GM20431 (cell line): Measurements from ENCODE around the gene TGFB2.

Source experiments
- in situ Hi-C: fragments of 300-500 bp; cut with MseI, MboI; formaldehyde crosslinking; loops from one replicate; pipeline ENCODE4 v1.15.0; 2020; ENCODE audit warnings: low sequenced_read_pairs; ENCODE audit not compliant: unreplicated experiment

Gene TGFB2

DNA sequence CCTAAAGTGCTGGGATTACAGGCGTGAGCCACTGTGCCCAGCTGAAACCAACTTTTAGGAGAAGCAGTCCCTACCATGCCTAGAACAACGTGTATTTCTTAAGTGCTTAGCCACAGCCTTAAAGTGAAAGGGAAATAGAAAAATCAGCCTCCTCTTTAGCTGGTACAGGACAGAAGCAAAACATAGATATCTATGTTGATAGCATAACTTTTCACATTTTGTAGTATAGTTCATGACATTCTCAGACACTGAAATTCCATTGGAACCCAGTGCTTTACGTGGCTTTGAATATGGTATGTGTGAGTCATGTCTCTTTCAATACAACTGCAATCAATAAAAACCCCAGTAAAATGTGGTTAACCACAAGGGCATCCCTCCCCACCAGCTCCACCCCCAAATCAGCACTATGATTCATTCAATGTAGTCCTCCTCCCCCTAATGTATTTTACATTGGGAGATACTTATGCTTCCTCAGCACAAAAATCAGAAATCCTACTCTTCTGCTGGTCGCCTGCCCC lies 32.1 kb downstream of the TGFB2 start:
- in situ Hi-C loops = no loop called here

DNA sequence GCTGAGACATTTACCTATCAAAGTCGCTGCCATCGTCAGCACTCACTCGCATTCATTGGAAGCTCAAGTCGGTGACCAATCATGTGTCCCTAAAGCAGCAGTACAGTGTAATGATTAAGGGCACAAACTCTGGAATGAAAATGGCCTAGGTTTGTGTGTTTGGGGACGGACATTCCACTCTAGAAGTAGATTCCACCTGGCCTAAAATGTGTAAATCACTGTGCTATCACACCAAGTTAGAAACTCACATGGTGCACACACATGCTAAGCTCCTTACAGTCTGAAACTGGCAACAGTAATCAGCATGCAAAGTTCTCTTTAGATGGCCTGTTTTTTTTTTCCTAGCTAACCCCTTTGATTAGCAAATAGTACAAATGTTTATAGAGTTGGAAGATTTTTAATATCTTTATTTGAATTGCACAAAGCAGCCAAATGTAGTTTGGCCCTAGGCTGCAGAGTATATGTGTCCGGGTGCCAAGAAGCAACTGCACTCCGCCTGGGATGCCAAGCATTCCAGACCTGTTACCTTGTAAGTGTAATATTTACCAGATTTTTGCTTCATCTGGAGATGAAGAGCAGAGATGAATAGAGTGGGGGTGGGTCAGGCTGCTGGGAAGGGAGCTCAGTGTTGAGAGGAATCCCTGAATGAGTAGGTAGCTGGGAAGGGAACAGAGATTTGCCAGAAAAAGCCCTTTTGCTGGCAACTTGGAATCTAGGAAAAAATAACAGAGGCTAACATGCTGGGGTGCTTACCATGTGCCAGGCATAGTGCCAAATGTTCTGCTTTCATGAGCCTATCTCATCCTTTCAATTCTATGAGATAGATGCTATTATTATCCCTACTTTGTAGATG lies 35.2 kb downstream of the TGFB2 start:
- in situ Hi-C loops = no loop called here

DNA sequence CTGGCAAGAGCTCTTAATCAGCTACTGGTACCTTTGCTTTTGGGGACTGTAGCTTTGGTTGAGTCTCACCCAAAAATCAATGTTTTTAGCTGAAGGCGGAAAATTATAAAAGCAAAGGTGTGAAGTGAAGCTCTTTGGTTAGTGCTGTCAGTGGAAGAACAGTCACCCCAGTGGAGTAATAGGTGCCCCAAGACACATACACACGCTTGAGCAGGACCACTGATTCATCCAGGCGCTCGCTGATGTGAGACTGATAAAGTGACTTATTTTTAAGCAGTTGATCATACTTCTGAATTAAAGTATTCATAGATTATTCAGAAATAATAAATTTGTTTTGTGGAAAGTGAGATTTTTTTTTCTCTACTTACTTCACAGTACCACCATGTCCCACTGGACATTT lies 37.1 kb downstream of the TGFB2 start:
- in situ Hi-C loops = no loop called here

DNA sequence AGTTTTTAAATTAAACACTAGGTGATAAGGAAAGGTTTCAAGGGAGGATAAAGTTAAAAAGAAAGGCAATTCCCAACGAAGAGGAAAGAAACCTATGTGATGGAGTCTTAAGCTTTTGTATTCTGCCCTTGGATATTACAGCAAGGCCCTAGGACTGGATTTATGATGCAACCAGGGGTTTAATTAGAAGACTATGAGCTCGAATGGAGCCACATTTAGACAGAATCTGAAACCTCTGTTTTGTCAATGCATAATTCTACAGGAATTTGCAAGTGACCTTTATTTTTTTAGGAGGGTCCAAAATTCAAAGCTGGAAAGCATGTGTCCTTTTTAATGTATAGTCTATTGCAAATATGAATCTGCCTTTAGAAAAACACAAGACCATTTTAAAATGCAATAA lies 37.9 kb downstream of the TGFB2 start:
- in situ Hi-C loops = no loop called here

DNA sequence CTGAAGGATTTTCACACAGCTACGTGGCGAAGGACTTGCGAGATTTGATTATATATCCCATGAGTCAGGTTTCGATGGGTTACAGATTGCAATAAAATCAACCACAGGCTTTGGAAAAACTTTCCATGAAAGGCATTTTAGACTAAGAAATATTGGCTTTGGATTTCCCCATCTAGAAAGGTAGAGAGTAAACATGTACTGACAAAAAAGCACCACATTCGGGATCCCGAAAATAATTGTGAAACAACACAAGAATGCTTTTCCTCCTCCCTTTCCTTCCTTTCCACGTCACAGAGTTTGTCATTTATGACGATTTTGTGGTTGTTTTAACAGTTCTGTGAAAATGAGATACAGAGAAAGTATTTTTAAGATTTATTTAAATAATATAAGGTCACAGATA lies 38.5 kb downstream of the TGFB2 start:
- in situ Hi-C loops = no loop called here

DNA sequence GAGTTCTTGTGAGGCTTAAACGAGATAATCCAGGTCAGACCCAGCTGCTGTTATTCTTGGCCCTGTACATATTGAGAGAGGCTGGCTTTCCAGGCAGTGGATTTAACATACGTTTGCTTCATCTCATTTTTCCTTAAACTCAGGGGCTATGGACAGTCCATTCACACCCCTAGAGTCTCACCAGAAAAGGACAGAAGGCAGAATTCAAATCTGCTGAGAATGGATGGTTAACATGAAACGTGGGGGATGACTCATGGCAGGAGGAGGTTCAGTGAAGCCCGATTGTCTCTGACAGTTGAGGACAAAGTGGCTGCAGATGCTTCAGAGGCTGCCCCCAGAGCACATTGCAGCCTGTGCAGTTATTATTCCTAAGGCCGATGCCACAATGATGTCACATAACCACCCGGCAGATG lies 39.5 kb downstream of the TGFB2 start:
- in situ Hi-C loops = no loop called here

DNA sequence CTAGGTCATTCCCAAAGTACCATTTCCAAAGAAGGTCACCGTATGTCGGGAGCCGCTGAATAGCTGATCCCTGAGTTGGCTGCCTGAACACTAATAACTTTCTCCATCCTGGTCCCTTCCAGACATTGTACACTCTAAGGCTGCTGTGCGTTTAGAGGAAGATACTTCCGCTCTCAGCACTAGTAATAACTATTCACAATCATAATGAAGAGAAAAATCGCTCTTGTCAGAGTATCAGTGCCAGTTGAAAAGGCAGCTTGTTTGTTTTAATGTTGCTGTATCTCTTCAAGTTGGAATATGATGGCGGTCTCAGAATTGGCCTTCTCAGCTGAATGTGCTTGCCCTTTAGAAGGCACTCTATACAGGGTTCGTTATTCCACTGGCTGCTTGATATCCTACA lies 43.5 kb downstream of the TGFB2 start:
- in situ Hi-C loops = no loop called here

DNA sequence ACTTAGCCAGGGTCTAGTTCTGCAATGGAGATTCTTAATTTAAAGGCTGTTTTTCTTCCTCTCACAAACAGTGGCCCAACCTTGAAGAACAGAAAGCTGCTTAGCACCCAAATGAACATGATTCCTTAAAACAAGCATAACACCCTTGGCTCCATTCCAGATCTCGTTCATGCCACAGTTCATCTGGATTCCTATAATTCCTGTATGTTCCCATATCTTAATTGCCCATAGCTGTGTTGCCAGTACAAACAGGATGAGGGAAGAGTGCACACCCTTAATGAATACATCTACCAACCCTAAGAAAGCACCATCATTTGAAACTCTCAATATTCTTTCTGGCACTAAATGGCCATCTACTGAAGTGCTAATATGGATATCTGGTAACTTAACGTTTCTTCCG lies 45.5 kb downstream of the TGFB2 start:
- in situ Hi-C loops = no loop called here

DNA sequence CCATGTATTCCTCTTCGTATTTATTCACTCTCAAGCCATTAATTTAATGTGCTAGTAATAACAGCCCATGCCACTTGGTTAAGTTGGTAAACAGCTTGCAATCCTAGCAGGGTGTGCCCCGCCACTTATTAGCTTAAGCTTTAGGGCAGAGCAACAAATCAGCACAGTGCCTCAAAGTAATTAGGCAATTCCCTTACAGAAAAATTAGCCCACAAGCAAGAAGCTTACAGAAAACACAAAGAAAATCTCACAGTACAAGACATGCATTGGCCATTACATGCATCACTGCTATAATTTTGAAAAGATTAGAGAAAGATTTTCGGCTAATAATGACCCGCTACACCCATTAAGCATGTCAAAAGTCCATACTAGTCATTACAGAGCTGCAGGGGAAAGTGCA lies 47.6 kb downstream of the TGFB2 start:
- in situ Hi-C loops = no loop called here

DNA sequence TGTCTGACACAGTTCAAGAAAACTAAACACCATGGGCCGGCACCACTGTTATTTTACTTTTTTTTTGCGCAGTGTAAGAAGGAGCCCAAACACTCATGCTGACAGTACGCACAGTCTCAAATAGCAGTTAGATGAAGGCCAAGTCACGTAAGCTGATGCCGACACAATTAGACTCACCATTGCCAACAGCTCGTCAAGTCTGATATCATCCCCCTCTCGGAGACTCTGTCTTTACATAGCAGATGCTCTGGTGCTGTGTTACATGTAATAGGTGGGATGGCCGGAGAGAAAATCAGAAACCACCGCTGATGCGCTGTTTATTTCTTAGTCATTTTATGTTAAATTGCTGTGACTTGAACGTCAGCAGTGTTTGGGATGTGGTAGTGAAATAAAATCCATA lies 49.3 kb downstream of the TGFB2 start:
- in situ Hi-C loops = no loop called here

DNA sequence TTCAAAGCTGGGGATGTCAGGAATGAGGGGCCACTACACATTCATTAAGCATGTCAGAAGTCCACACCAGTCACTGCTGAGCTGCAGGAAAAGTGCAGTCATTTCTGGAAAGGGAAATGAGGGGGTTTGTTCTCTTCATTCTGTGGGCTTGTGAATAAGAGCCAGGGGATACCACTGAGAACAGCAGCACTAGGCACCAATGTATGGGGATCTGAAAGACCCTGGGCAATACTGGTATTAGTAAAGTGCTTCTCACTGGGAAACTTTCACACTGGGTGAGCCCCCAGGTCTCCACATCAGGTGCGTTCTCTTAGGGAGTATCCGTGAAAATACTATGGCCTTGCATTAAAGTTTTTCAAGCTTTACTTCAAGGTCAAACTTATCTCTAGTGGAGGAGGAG lies 49.9 kb downstream of the TGFB2 start:
- in situ Hi-C loops = no loop called here

DNA sequence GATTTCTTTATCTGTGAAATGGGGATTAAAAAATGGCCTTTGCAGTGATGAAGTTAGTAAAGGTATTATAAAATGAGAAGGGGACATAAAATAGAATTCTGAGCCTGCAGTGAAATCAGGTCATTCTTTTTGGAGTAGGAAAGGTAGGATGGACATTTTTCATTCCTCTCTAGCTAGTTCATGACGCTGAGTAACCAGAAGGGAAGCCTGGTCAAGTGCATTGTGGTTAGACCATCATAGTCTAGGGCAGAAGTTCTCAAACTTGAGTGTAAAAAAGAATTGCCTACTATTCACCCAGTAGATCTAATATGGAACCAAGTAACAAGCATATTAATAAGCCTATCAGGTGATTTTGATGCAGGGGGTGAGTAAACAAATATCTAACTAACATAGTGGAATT lies 50.8 kb downstream of the TGFB2 start:
- in situ Hi-C loops = no loop called here

DNA sequence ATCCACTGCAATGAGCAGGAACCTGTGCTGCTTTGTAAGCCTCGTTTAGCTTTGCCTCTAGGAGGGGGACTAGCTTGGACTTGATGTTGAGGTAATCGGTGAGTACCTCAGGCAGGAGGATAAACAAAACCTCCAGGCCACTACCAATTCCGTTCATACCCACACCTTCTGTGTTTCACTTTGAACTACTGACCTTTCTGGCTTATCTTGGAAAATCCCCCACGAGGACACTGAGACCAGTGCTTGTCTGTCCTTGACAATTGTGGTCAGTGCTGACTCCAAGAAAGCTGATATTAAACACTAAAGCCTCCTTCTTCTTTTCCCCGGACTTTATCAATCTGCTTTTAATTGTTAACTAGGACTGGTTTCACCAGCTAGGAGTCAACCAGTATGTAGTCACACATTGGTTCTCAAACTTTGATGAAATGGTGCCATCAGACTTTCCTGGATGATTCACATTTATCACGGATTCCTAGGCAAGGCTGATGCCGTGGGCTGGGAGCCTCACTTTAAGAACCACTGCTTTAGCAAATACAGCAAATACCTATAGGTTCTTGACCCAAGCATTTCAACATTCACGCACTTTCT lies 52.7 kb downstream of the TGFB2 start:
- in situ Hi-C loops = no loop called here

DNA sequence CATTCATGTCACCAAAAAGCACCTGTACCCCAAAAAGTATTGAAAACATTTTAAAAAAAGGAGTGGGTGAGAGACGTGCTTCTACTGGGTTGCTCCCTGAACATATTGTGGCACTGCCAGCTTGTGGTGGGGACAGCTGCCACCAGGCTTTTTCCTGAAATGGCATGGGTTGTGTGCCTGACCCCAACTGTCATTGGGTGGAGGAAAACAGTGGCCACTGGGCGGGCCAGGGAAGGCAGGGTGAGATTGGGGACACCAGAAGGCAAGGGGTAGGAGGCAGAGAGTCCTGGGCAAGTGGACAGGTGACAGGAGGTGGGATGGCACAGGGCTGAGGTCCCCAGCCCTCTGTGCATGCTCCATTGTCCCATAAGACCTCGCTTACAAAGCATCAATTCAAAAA lies 55.5 kb downstream of the TGFB2 start:
- in situ Hi-C loops = no loop called here

DNA sequence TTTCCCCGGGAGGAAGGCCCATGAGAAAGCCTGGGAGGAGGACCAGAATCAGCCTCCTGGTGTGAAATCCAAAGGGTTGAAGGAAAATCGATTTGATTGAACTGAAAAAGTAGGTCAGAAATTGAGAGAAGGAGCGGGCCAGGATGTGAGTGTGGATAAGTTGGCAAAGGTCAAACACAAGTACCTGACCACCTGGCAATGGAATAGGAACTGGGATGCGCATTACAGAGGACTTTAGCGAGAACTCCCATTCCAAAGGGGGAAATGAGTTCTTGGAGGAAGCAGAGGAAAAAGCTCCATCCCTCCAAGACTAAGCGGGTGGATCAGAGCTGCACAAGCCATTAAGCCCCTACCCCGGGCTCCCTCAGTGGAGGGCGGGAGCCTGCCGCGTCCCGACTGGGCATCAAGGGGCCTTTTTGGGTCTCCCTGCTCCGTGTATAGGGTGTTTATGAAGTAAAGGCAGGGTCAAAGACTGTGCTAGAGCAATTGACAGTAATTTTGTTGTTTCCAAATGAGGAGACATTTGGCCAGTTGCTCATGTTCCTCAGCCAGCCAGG lies 56.4 kb downstream of the TGFB2 start:
- in situ Hi-C loops = no loop called here

DNA sequence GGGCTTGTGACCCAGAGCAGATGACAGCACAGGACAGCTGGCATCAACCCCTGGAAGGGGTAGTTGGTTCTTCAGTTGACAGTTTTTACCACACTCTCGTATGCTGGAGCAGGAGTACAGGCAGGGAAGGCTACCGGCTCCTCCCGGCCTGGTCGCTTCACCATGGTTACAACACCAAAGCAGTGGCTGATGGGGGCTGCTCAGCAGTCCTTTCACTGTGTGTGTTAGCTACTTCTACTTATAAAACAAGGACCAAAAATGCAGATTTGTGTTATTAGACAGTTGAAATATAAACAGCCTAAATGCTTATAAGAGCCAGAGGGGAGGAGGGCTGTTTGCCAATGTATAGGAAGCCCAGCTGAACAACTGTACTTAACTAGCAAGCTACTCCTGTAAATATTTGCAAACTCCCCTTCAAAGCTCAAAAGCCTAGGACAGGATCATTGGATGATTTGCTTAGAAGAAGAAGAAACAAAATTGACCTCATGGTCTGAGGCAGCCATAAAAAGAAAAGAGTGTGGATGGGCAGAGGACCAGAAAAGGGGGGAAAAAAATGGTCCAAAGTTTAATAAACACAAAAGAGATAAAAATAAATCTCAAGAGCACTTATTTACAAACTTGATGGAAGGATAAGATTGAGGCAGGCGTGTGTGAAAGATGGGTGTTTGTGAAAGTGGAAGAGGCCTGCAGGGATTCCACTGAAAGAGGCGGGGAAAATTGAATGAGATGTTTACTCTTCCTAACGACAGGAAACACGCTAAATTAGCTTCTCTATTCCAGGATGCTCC lies 57.1 kb downstream of the TGFB2 start:
- in situ Hi-C loops = no loop called here

DNA sequence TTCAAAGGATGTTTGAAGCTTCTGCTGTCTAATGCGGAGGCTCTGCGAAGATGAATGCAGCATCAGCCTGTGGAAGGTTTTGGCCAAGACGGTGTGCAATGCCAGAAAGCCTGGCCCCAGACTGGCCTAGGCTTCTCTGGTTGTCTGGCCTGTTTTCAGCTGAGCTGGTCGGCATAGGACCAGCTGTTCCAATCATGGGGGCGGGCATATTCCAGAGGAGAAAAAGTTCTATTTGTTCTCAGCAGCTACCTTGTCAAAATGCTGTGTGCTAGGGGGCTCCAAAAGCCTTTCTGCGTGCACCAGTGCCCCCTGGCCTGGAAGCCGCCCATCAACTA lies 57.6 kb downstream of the TGFB2 start:
- in situ Hi-C loops = no loop called here

DNA sequence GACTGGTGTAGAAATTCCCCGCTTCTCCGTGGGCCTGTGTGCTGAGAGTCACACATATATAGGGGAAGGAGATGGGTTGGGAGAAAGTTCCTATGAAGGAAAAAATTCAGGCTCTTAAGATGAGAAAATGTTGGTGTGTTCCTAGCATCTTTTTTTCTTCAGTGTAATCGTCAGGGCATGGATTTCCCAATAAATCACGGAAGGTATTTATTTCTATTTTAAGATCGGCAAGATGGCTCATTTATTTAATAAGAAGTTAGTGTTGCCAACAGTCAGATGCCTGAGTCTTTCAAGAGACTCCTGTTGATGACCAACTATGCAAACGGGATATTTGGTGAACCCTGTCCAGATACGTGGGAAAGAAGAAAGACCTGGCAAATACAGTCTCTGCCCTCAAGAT lies 58.2 kb downstream of the TGFB2 start:
- in situ Hi-C loops = no loop called here

DNA sequence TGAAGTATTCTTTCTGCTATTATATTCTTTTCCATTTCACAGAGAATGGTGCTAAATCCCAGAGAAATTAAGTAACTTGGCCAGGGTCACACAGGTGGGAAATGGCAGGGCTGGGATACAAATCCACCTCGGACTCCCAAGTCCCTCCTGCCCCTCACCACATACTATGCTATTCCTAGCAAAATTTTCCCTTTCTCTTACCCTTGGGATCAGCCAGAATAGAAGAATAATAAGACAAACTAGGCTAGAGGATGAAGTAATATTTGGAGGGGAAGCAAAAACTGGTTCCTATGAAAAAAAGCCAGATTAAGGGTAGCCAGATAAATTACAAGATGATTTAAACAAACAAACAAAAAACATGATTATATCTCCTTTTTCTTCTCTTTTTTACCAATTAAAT lies 62.5 kb downstream of the TGFB2 start:
- in situ Hi-C loops = no loop called here

DNA sequence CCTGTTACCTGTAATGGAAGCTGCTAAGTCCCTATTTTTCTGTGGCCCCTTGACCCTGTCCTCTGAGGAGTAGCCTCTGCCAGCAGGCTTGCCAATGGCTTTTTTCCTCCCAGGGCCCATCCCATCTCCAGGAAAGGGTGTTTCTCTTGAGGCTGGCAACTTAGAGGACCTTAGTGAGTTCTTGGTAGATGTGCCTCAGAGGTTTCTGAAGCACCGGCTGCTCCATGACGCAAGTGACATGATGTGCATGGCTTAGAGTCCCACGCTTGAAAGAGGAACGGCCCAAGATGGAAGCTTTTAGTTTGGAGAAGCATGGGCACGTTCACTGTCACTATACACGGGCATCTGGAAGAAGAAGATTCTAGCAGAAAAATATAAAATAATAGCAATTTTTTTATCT lies 63.0 kb downstream of the TGFB2 start:
- in situ Hi-C loops = no loop called here

DNA sequence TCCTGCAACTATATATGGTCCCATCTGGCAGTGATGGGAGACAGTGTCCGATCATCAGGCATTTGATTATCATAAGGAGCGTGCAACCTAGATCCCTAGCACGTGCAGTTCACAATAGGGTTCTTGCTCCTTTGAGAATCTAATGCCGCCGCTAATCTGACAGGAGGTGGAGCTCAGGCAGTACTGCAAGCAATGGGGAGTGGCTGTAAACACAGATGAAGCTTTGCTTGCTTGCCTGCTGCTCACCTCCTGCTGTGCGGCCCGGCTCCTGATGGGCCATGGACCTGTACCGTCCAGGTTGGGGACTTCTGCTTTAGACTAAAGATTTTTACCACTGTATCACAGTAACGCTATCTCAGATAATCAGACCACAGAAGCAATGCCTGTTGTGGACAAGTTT lies 63.8 kb downstream of the TGFB2 start:
- in situ Hi-C loops = no loop called here
